Jurkat, Clone E6-1 (cell line): ENCODE data around the gene DNAH17.

ENCODE experiments used
- DNase-seq: peaks from one replicate; pipeline ENCODE4 v3.0.0-alpha.2; 2011; ENCODE audit warnings: low read depth, low spot score
- H3K4me3 ChIP-seq: 2 replicates; pipeline ENCODE4 v1.5.1; 2011; ENCODE audit warnings: mild to moderate bottlenecking, low read length, control low read depth, moderate library complexity

Gene DNAH17

GRCh38 chr17:78408476-78409050 lies 168.6 kb downstream of the DNAH17 start:
- no peak overlapping the region for H3K4me3 ChIP-seq
- no peak for DNase-seq

- no peak for DNase-seq
- no peak overlapping the region for H3K4me3 ChIP-seq
Measured at GRCh38 chr17:78407387-78408000, 169.7 kb downstream of the DNAH17 start.

GRCh38 chr17:78406920-78407319 lies 170.3 kb downstream of the DNAH17 start:
- H3K4me3 ChIP-seq: no peak overlapping the region
- no peak for DNase-seq

- no peak for DNase-seq
- H3K4me3 ChIP-seq: no peak overlapping the region
Measured at GRCh38 chr17:78406396-78406795, 170.8 kb downstream of the DNAH17 start.

- DNase-seq: no peak
- H3K4me3 ChIP-seq: no peak overlapping the region
Measured at GRCh38 chr17:78403822-78404221, 173.4 kb downstream of the DNAH17 start.

- DNase-seq: no peak
- no peak overlapping the region for H3K4me3 ChIP-seq
Measured at GRCh38 chr17:78401891-78402290, 175.3 kb downstream of the DNAH17 start.

GRCh38 chr17:78401246-78401645 lies 175.9 kb downstream of the DNAH17 start:
- DNase-seq: no peak
- no peak overlapping the region for H3K4me3 ChIP-seq

- no peak overlapping the region for H3K4me3 ChIP-seq
Measured at GRCh38 chr17:78400581-78401240, 176.5 kb downstream of the DNAH17 start.

GRCh38 chr17:78399693-78400144 lies 177.5 kb downstream of the DNAH17 start:
- no peak for DNase-seq

More at GRCh38 chr17:78400581-78401240, 176.5 kb downstream of the DNAH17 start:
- no peak for DNase-seq

GRCh38 chr17:78399028-78399692 lies 178.0 kb downstream of the DNAH17 start:
- H3K4me3 ChIP-seq: no peak overlapping the region

More at GRCh38 chr17:78399693-78400144, 177.5 kb downstream of the DNAH17 start:
- H3K4me3 ChIP-seq: no peak overlapping the region

GRCh38 chr17:78398390-78398789 lies 178.8 kb downstream of the DNAH17 start:
- no peak overlapping the region for H3K4me3 ChIP-seq
- DNase-seq: no peak

More at GRCh38 chr17:78399028-78399692, 178.0 kb downstream of the DNAH17 start:
- no peak for DNase-seq

- H3K4me3 ChIP-seq: no peak overlapping the region
- DNase-seq: no peak
Measured at GRCh38 chr17:78397681-78398101, 179.5 kb downstream of the DNAH17 start.

- H3K4me3 ChIP-seq: no peak overlapping the region
- no peak for DNase-seq
Measured at GRCh38 chr17:78396441-78397337, 180.5 kb downstream of the DNAH17 start.

GRCh38 chr17:78395155-78395554 lies 182.0 kb downstream of the DNAH17 start:
- H3K4me3 ChIP-seq: no peak overlapping the region
- no peak for DNase-seq

- no peak for DNase-seq
Measured at GRCh38 chr17:78394209-78394608, 183.0 kb downstream of the DNAH17 start.

GRCh38 chr17:78393575-78393974 lies 183.6 kb downstream of the DNAH17 start:
- no peak for DNase-seq
- H3K4me3 ChIP-seq: no peak overlapping the region

More at GRCh38 chr17:78394209-78394608, 183.0 kb downstream of the DNAH17 start:
- H3K4me3 ChIP-seq: no peak overlapping the region

GRCh38 chr17:78392295-78392694 lies 184.9 kb downstream of the DNAH17 start:
- no peak overlapping the region for H3K4me3 ChIP-seq
- DNase-seq: no peak

- no peak overlapping the region for H3K4me3 ChIP-seq
- DNase-seq: no peak
Measured at GRCh38 chr17:78391843-78392242, 185.4 kb downstream of the DNAH17 start.

GRCh38 chr17:78391051-78391431 lies 186.2 kb downstream of the DNAH17 start:
- DNase-seq: no peak
- no peak overlapping the region for H3K4me3 ChIP-seq
